ENCODE measurements around the gene XKRX.
A peak's percentile ranks its signal among the peaks of the same experiment; 100 is the strongest.

GRCh38 chrX:100928660-100929613 lies at the start of gene XKRX:
- TF ChIP-seq RAD21 (IDR thresholded peaks at IDR 0.05; ENCODE audit: low read depth) (no peak), YY1 (IDR thresholded peaks at IDR 0.05; ENCODE audit: low read depth) (no peak), NFIC (IDR thresholded peaks at IDR 0.05) (peak; percentile 60), CEBPB (IDR thresholded peaks at IDR 0.05) (no peak), CREB1 (IDR thresholded peaks at IDR 0.05; ENCODE audit: low read depth) (no peak), EP300 (IDR thresholded peaks at IDR 0.05; ENCODE audit: borderline replicate concordance) (no peak), TEAD4 (IDR thresholded peaks at IDR 0.05) (no peak)
- TF ChIP-seq, protein P1, sequence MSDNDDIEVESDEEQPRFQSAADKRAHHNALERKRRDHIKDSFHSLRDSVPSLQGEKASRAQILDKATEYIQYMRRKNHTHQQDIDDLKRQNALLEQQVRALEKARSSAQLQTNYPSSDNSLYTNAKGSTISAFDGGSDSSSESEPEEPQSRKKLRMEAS (IDR thresholded peaks at IDR 0.05), result peak; percentile 73; the same call in 1 of the 2 replicates
- TF ChIP-seq, protein P2, sequence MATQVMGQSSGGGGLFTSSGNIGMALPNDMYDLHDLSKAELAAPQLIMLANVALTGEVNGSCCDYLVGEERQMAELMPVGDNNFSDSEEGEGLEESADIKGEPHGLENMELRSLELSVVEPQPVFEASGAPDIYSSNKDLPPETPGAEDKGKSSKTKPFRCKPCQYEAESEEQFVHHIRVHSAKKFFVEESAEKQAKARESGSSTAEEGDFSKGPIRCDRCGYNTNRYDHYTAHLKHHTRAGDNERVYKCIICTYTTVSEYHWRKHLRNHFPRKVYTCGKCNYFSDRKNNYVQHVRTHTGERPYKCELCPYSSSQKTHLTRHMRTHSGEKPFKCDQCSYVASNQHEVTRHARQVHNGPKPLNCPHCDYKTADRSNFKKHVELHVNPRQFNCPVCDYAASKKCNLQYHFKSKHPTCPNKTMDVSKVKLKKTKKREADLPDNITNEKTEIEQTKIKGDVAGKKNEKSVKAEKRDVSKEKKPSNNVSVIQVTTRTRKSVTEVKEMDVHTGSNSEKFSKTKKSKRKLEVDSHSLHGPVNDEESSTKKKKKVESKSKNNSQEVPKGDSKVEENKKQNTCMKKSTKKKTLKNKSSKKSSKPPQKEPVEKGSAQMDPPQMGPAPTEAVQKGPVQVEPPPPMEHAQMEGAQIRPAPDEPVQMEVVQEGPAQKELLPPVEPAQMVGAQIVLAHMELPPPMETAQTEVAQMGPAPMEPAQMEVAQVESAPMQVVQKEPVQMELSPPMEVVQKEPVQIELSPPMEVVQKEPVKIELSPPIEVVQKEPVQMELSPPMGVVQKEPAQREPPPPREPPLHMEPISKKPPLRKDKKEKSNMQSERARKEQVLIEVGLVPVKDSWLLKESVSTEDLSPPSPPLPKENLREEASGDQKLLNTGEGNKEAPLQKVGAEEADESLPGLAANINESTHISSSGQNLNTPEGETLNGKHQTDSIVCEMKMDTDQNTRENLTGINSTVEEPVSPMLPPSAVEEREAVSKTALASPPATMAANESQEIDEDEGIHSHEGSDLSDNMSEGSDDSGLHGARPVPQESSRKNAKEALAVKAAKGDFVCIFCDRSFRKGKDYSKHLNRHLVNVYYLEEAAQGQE (IDR thresholded peaks at IDR 0.05; ENCODE audit: low read depth), result no peak
